Lower leg skin (tissue), 4 donors: ENCODE results near the gene COL1A2. TPM values are rescaled to one million over a fixed set of nuclear protein-coding genes. Genes with fewer than 3 reads are reported as not detected.

Experiments used
- DNase-seq, 2 donors: peaks; one replicate each; pipeline ENCODE4 v3.0.0-alpha.2; 2019; ENCODE audit warnings: low spot score in 2 of 2
- H3K4me3 ChIP-seq: fragments of 200-600 bp; sonication (generic); 2 replicates; pipeline ENCODE4 v1.5.1; 2017; ENCODE audit warnings: mild to moderate bottlenecking, low read depth; ENCODE audit not compliant: poor library complexity, severe bottlenecking
- CTCF ChIP-seq, 3 donors: fragments of 450-650 bp; IDR thresholded peaks; one replicate each; pipeline ENCODE4 v1.5.1; 2016; ENCODE audit warnings: antibody characterized with exemption in 3 of 3, mild to moderate bottlenecking in 3 of 3, moderate library complexity in 2 of 3
- POLR2A ChIP-seq, 2 donors: fragments of 450-650 bp; IDR thresholded peaks; one replicate each; pipeline ENCODE4 v1.6.1; 2016 to 2017; ENCODE audit warnings: antibody characterized with exemption in 2 of 2, mild to moderate bottlenecking in 1 of 2, moderate library complexity in 1 of 2
- WGBS, 2 donors: methylation state at CpG; one replicate each; pipeline ENCODE4 v1.1.5; 2018; 5-methylcytosine and 5-hydroxymethylcytosine counted together
- intact Hi-C: fragments of 100-400 bp; cut with DNase I; formaldehyde crosslinking; loops from one replicate; pipeline ENCODE4 v1.15.0; 2023; ENCODE audit warnings: low total_unique reads
- total RNA-seq, 4 donors: library from RNA; depleted of rRNA; stranded (reverse); fragments of >200 nt; gene quantifications; one replicate each; pipeline ENCODE4 v1.1.0, GENCODE V29; 2016

COL1A2 gene
- total RNA-seq, 4 donors from 2014 or later, result 25.7 to 263 (median 33.6) TPM

GRCh38 chr7:94440451-94441039 is 45.9 kb downstream of the COL1A2 start:
- no peak for DNase-seq
- TF ChIP-seq CTCF (IDR thresholded peaks at IDR 0.05) (no peak), POLR2A (IDR thresholded peaks at IDR 0.05) (no peak)
- intact Hi-C loops, result no loop called here
- no peak overlapping the region for H3K4me3 ChIP-seq
- WGBS, 2 donors, result 67 to 70% methylated on average over 7 of the region's 7 CpGs

- WGBS, 2 donors, result 76 to 79% methylated on average over 3 of the region's 3 CpGs
These were observed 46.4 kb downstream of the COL1A2 start for GRCh38 chr7:94441138-94441537.

GRCh38 chr7:94442639-94443038 is 47.9 kb downstream of the COL1A2 start:
- TF ChIP-seq CTCF (IDR thresholded peaks at IDR 0.05) (no peak), POLR2A (IDR thresholded peaks at IDR 0.05) (no peak)
- intact Hi-C loops, result no loop called here
- no peak for DNase-seq
- 84 to 94% methylated on average over 3 of the region's 3 CpGs for WGBS, 2 donors
- no peak overlapping the region for H3K4me3 ChIP-seq

More at GRCh38 chr7:94441138-94441537, 46.4 kb downstream of the COL1A2 start:
- no peak overlapping the region for H3K4me3 ChIP-seq
- DNase-seq, result no peak
- intact Hi-C loops, result no loop called here
- TF ChIP-seq CTCF (IDR thresholded peaks at IDR 0.05) (no peak), POLR2A (IDR thresholded peaks at IDR 0.05) (no peak)

GRCh38 chr7:94444813-94445212 is 50.1 kb downstream of the COL1A2 start:
- intact Hi-C loops, result no loop called here
- WGBS, 2 donors, result 77 to 82% methylated on average over 2 of the region's 2 CpGs
- TF ChIP-seq CTCF (IDR thresholded peaks at IDR 0.05) (no peak), POLR2A (IDR thresholded peaks at IDR 0.05) (no peak)
- no peak overlapping the region for H3K4me3 ChIP-seq
- DNase-seq, result no peak

- TF ChIP-seq CTCF (IDR thresholded peaks at IDR 0.05) (no peak), POLR2A (IDR thresholded peaks at IDR 0.05) (no peak)
- no peak for DNase-seq
- intact Hi-C loops, result no loop called here
- 38 to 43% methylated on average over 2 of the region's 2 CpGs for WGBS, 2 donors
- no peak overlapping the region for H3K4me3 ChIP-seq
These were observed 51.0 kb downstream of the COL1A2 start for GRCh38 chr7:94445696-94446194.

GRCh38 chr7:94446308-94446707 is 51.6 kb downstream of the COL1A2 start:
- intact Hi-C loops, result no loop called here
- no peak for DNase-seq
- H3K4me3 ChIP-seq, result no peak overlapping the region
- WGBS, 2 donors, result 85 to 87% methylated on average over 5 of the region's 5 CpGs
- TF ChIP-seq CTCF (IDR thresholded peaks at IDR 0.05) (no peak), POLR2A (IDR thresholded peaks at IDR 0.05) (no peak)
